HEK293 (cell line): ENCODE results near the gene TCTN1.

ENCODE experiments used
- CTCF ChIP-seq: fragments of 450-650 bp; formaldehyde crosslinking; IDR thresholded peaks from 2 replicates; pipeline ENCODE4 v1.5.1; 2016; ENCODE audit warnings: missing biosample characterization, missing genetic modification characterization
- SCRT2 ChIP-seq: fragments of 450-650 bp; formaldehyde crosslinking; IDR thresholded peaks from 2 replicates; pipeline ENCODE4 v1.5.1; 2016; ENCODE audit warnings: missing biosample characterization, missing genetic modification characterization
- ZNF184 ChIP-seq: fragments of 450-650 bp; IDR thresholded peaks from 2 replicates; pipeline ENCODE4 v1.5.1; 2018; ENCODE audit warnings: missing biosample characterization, mild to moderate bottlenecking, missing genetic modification characterization
- ZNF549 ChIP-seq: fragments of 450-650 bp; IDR thresholded peaks from 2 replicates; pipeline ENCODE4 v1.5.1; 2018; ENCODE audit warnings: missing biosample characterization, missing genetic modification characterization, mild to moderate bottlenecking, inconsistent platforms, moderate library complexity

GRCh38 chr12:110658878-110659277 lies 44.9 kb downstream of the TCTN1 start:
- TF ChIP-seq SCRT2 (tag by site-specific recombination) (no peak), CTCF (tag by site-specific recombination) (no peak), ZNF184 (tag by site-specific recombination) (no peak), ZNF549 (no peak)
